Liver (tissue), 9 donors: ENCODE results near the gene PAIP2. TPM values are rescaled to one million over a fixed set of nuclear protein-coding genes. Genes with fewer than 3 reads are reported as not detected.
"Not testable (repeated sequence)": the region's sequence is repeated elsewhere in the genome, so short reads cannot be mapped to it uniquely, and the experiment has no call there.

Experiments used
- DNase-seq: peaks from one replicate; pipeline ENCODE4 v3.0.0-alpha.2; 2017; ENCODE audit warnings: low spot score
- H3K27ac ChIP-seq, 2 donors: one replicate each; pipeline ENCODE4 v1.7.0; 2013; ENCODE audit warnings: inconsistent platforms in 2 of 2, low read length in 2 of 2, control low read depth in 1 of 2, low read depth in 1 of 2, mild to moderate bottlenecking in 1 of 2
- H3K27me3 ChIP-seq, 4 donors: one replicate each; pipeline versions ENCODE4 v1.6.1 to v1.7.0; 2013; ENCODE audit warnings: low read length in 3 of 4, inconsistent platforms in 1 of 4, mild to moderate bottlenecking in 1 of 4, moderate library complexity in 1 of 4; ENCODE audit not compliant: control insufficient read depth in 4 of 4, insufficient read depth in 4 of 4
- H3K36me3 ChIP-seq, 4 donors: one replicate each; pipeline versions ENCODE4 v1.6.1 to v1.7.0; 2013; ENCODE audit warnings: low read length in 3 of 4, mild to moderate bottlenecking in 3 of 4, low read depth in 1 of 4, moderate library complexity in 1 of 4; ENCODE audit not compliant: control insufficient read depth in 4 of 4, insufficient read depth in 3 of 4
- H3K4me1 ChIP-seq, 4 donors: one replicate each; pipeline versions ENCODE4 v1.6.1 to v1.7.0; 2013; ENCODE audit warnings: low read length in 3 of 4, mild to moderate bottlenecking in 3 of 4, moderate library complexity in 1 of 4; ENCODE audit not compliant: control insufficient read depth in 4 of 4, insufficient read depth in 4 of 4
- H3K4me3 ChIP-seq, 3 donors: one replicate each; pipeline versions ENCODE4 v1.6.1 to v1.7.0; 2013; ENCODE audit warnings: low read length in 3 of 3, control low read depth in 1 of 3, low read depth in 1 of 3, mild to moderate bottlenecking in 1 of 3
- H3K9ac ChIP-seq, 2 donors: one replicate each; pipeline ENCODE4 v1.7.0; 2013; ENCODE audit warnings: low read length in 2 of 2, mild to moderate bottlenecking in 2 of 2, moderate library complexity in 2 of 2, control low read depth in 1 of 2, low read depth in 1 of 2
- H3K9me3 ChIP-seq, 4 donors: one replicate each; pipeline versions ENCODE4 v1.6.1 to v1.7.0; 2013; ENCODE audit warnings: low read length in 3 of 4; ENCODE audit not compliant: control insufficient read depth in 4 of 4
- EGR1 ChIP-seq, 2 donors: IDR thresholded peaks; 2 replicates each; pipeline ENCODE4 v1.6.1; 2016 to 2018; ENCODE audit warnings: antibody characterized with exemption in 2 of 2, low read depth in 2 of 2
- FOXA1 ChIP-seq: IDR thresholded peaks from 2 replicates; pipeline ENCODE4 v1.6.1; 2016; ENCODE audit warnings: antibody characterized with exemption
- GABPA ChIP-seq, 2 donors: IDR thresholded peaks in 1 of 2; conservative IDR thresholded peaks in 1 of 2; 2 replicates each; pipeline ENCODE4 v1.6.1; 2016; ENCODE audit warnings: antibody characterized with exemption in 2 of 2, mild to moderate bottlenecking in 1 of 2, moderate library complexity in 1 of 2
- HNF4G ChIP-seq: IDR thresholded peaks from 2 replicates; pipeline ENCODE4 v1.6.1; 2016; ENCODE audit warnings: antibody characterized with exemption
- JUND ChIP-seq, 2 donors: IDR thresholded peaks; 2 replicates each; pipeline ENCODE4 v1.6.1; 2016; ENCODE audit warnings: antibody characterized with exemption in 2 of 2
- RXRA ChIP-seq, 2 donors: IDR thresholded peaks; 2 replicates each; pipeline ENCODE4 v1.6.1; 2017 to 2018; ENCODE audit warnings: antibody characterized with exemption in 2 of 2, mild to moderate bottlenecking in 1 of 2
- YY1 ChIP-seq: IDR thresholded peaks from 2 replicates; pipeline ENCODE4 v1.6.1; 2016; ENCODE audit warnings: antibody characterized with exemption, mild to moderate bottlenecking
- WGBS: extraction: QIAGEN DNeasy Blood & Tissue Kit; methylation state at CpG from one replicate; pipeline ENCODE4 v1.1.7; 2013; 5-methylcytosine and 5-hydroxymethylcytosine counted together
- polyA plus RNA-seq, 2 donors: library from polyadenylated mRNA; stranded (reverse) in 1 of 2; unstranded in 1 of 2; fragments of 200-250 nt in 1 of 2; fragments of >200 nt in 1 of 2; fragmentation: Nextera tagmentation in 1 of 2; extraction: Ambion mirVana in 1 of 2; gene quantifications; one replicate each; pipeline versions ENCODE4 v1.2.1 to v1.2.3, GENCODE V29; 2013 to 2015
- total RNA-seq, 2 donors: library from RNA; depleted of rRNA; stranded (reverse); fragments of >200 nt; gene quantifications; one replicate each; pipeline ENCODE4 v1.2.3, GENCODE V29; 2014
- TF ChIP-seq, protein P1 (sequence below): IDR thresholded peaks from 2 replicates; pipeline ENCODE4 v1.6.1; 2016; ENCODE audit warnings: antibody characterized with exemption
- TF ChIP-seq, protein P2 (sequence below): IDR thresholded peaks from 2 replicates; pipeline ENCODE4 v1.6.1; 2016; ENCODE audit warnings: antibody characterized with exemption, mild to moderate bottlenecking
- donor health status: healthy.
- donor health status: healthy.
- donor health status: healthy.
- donor health status: healthy.
- donor health status: healthy.

PAIP2 gene
- total and polyA plus RNA-seq, 4 donors = 41.5 to 63.2 (median 45.1) TPM

DNA sequence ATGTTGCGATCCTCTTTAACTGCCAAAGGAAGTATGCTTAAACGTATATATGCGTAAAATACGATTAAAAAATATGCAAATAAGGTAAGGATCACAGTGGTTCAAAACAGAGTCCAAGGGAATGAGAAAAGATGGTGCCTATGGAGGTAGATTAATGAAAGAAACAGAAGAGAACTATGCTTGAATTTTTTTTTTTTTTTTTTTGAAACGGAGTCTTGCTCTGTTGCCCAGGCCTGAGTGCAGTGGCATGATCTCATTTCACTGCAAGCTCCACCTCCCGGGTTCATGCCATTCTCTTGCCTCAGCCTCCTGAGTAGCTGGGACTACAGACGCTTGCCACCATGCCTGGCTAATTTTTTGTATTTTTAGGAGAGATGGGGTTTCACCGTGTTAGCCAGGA is 3.8 kb downstream of the PAIP2 start:
- peaks cover 4 to 20% (median 13%) of the 10 kb centered on the region in 4 donors for H3K4me1 ChIP-seq
- H3K27me3 ChIP-seq, H3K4me3 ChIP-seq, H3K36me3 ChIP-seq, H3K9ac ChIP-seq, H3K9me3 ChIP-seq, H3K27ac ChIP-seq, DNase-seq: not testable (repeated sequence)
- WGBS = 95% methylated on average over 8 of the region's 8 CpGs

DNA sequence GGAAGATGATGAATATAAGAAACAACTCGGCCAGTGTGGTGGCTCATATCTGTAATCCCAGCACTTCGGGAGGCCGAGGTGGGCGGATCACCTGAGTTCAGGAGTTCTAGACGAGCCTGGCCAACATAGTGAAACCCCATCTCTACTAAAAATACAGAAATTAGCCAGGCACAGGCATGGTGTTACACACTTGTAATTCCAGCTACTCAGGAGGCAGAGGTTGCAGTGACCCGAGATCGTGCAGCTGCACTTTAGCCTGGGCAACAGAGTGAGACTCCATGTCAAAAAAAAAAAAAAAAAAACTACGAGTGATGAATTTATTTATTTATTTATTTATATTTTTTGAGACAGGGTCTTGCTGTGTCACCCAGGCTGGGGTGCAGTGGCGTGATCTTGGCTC is 6.2 kb downstream of the PAIP2 start:
- H3K4me1 ChIP-seq = peaks cover 4 to 14% (median 7%) of the 10 kb centered on the region in 4 donors
- 94% methylated on average over 9 of the region's 9 CpGs for WGBS

DNA sequence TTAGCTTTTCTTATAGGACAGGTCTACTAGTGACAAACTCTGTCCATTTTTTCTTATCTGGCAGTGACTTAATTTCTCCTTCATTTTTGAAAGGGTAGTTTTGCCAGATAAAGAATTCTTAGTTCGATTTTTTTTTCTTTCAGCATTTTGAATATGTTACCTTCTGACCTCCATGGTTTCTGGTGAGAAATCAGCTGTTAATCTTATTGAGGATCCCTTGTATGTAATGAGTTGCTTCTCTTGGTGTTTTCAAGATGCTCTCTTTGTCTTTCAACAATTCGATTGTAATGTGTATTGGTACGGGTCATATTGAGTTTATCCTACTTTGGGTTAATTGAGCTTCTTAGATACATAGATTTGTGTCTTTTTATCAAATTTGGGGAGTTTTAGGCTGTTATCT is 12.5 kb downstream of the PAIP2 start:
- no peak overlapping the region for H3K9ac ChIP-seq
- DNase-seq = no peak
- no peaks in the 10 kb centered on the region for H3K27me3 ChIP-seq
- no peak for TF ChIP-seq JUND (IDR thresholded peaks at IDR 0.05)
- TF ChIP-seq GABPA (IDR thresholded peaks at IDR 0.05 in 1 of 2, conservative IDR thresholded peaks at IDR 0.05 in 1 of 2) = no peak
- TF ChIP-seq, protein P1, sequence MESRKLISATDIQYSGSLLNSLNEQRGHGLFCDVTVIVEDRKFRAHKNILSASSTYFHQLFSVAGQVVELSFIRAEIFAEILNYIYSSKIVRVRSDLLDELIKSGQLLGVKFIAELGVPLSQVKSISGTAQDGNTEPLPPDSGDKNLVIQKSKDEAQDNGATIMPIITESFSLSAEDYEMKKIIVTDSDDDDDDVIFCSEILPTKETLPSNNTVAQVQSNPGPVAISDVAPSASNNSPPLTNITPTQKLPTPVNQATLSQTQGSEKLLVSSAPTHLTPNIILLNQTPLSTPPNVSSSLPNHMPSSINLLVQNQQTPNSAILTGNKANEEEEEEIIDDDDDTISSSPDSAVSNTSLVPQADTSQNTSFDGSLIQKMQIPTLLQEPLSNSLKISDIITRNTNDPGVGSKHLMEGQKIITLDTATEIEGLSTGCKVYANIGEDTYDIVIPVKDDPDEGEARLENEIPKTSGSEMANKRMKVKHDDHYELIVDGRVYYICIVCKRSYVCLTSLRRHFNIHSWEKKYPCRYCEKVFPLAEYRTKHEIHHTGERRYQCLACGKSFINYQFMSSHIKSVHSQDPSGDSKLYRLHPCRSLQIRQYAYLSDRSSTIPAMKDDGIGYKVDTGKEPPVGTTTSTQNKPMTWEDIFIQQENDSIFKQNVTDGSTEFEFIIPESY = no peak
- TF ChIP-seq RXRA (IDR thresholded peaks at IDR 0.05) = no peak
- no peak for TF ChIP-seq HNF4G
- TF ChIP-seq FOXA1 = no peak
- TF ChIP-seq EGR1 (IDR thresholded peaks at IDR 0.05; ENCODE audit: low read depth in 2 of 2) = no peak
- TF ChIP-seq YY1 = no peak
- TF ChIP-seq, protein P2, sequence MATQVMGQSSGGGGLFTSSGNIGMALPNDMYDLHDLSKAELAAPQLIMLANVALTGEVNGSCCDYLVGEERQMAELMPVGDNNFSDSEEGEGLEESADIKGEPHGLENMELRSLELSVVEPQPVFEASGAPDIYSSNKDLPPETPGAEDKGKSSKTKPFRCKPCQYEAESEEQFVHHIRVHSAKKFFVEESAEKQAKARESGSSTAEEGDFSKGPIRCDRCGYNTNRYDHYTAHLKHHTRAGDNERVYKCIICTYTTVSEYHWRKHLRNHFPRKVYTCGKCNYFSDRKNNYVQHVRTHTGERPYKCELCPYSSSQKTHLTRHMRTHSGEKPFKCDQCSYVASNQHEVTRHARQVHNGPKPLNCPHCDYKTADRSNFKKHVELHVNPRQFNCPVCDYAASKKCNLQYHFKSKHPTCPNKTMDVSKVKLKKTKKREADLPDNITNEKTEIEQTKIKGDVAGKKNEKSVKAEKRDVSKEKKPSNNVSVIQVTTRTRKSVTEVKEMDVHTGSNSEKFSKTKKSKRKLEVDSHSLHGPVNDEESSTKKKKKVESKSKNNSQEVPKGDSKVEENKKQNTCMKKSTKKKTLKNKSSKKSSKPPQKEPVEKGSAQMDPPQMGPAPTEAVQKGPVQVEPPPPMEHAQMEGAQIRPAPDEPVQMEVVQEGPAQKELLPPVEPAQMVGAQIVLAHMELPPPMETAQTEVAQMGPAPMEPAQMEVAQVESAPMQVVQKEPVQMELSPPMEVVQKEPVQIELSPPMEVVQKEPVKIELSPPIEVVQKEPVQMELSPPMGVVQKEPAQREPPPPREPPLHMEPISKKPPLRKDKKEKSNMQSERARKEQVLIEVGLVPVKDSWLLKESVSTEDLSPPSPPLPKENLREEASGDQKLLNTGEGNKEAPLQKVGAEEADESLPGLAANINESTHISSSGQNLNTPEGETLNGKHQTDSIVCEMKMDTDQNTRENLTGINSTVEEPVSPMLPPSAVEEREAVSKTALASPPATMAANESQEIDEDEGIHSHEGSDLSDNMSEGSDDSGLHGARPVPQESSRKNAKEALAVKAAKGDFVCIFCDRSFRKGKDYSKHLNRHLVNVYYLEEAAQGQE = no peak
- 97% methylated on average over 3 of the region's 3 CpGs for WGBS
- no peak overlapping the region for H3K27ac ChIP-seq
- H3K4me1 ChIP-seq = peaks cover 0 to 2% (median 0%) of the 10 kb centered on the region in 4 donors
- peaks cover 0 to 2% (median 0%) of the 10 kb centered on the region in 4 donors for H3K36me3 ChIP-seq
- H3K4me3 ChIP-seq = no peak overlapping the region
- H3K9me3 ChIP-seq = no peaks in the 10 kb centered on the region

More for the DNA sequence above, 6.2 kb downstream of the PAIP2 start:
- not testable (repeated sequence) for H3K36me3 ChIP-seq, DNase-seq, H3K27me3 ChIP-seq, H3K9me3 ChIP-seq, H3K9ac ChIP-seq, H3K4me3 ChIP-seq, H3K27ac ChIP-seq

DNA sequence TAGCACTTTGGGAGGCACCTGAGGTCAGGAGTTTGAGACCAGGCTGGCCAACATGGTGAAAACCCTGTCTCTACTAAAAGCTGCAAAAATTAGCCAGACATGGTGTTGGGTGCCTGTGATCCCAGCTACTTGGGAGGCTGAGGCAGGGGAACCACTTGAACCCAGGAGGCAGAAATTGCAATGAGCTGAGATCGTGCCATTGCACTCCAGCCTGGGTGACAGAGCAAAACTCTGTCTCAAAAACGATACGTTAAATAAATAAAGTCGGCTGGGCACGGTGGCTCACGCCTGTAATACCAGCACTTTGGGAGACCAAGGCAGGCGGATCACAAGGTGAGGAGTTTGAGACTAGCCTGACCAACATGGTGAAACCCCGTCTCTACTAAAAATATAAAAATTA is 14.2 kb downstream of the PAIP2 start:
- not testable (repeated sequence) for DNase-seq, H3K9ac ChIP-seq, H3K36me3 ChIP-seq, H3K27ac ChIP-seq, H3K27me3 ChIP-seq, H3K9me3 ChIP-seq, H3K4me3 ChIP-seq, H3K4me1 ChIP-seq
- WGBS = 96% methylated on average over 8 of the region's 8 CpGs
